SK-N-SH treated with all-trans-retinoic acid at 6 μM for 48 hours (cell line): ENCODE measurements around the gene PCSK2.

Experiments
- ATAC-seq: fragments of 200-7000 bp; cut with Tn5 transposase; 3 replicates; pipeline ENCODE4 v1.9.1; 2020; ENCODE audit warnings: mild to moderate bottlenecking, moderate library complexity
- ARNTL ChIP-seq: fragments of 450-650 bp; formaldehyde crosslinking; IDR thresholded peaks from 2 replicates; pipeline ENCODE4 v1.5.0; 2020; ENCODE audit warnings: low read depth, mild to moderate bottlenecking, moderate library complexity, borderline replicate concordance
- BACH2 ChIP-seq: fragments of 250-450 bp; sonication (Bioruptor Pico); IDR thresholded peaks from 2 replicates; pipeline ENCODE4 v1.9.0; 2021; ENCODE audit warnings: mild to moderate bottlenecking, borderline replicate concordance
- CREB5 ChIP-seq: fragments of 250-450 bp; sonication (Bioruptor Pico); IDR thresholded peaks from 2 replicates; pipeline ENCODE4 v1.5.1; 2020; ENCODE audit warnings: low read depth, mild to moderate bottlenecking, moderate library complexity
- CSRNP3 ChIP-seq: fragments of 250-450 bp; sonication (Bioruptor Pico); IDR thresholded peaks from 2 replicates; pipeline ENCODE4 v1.5.1; 2021; ENCODE audit warnings: mild to moderate bottlenecking, moderate library complexity
- ESRRG ChIP-seq: fragments of 250-450 bp; sonication (Bioruptor Pico); IDR thresholded peaks from 2 replicates; pipeline ENCODE4 v1.6.1; 2021; ENCODE audit warnings: mild to moderate bottlenecking
- ISL1 ChIP-seq: fragments of 250-450 bp; sonication (Bioruptor Pico); IDR thresholded peaks from 2 replicates; pipeline ENCODE4 v2.1.2; 2022; ENCODE audit warnings: mild to moderate bottlenecking, moderate library complexity
- OSR1 ChIP-seq: fragments of 250-450 bp; sonication (Bioruptor Pico); IDR thresholded peaks from 2 replicates; pipeline ENCODE4 v1.8.0; 2022; ENCODE audit warnings: moderate library complexity, mild to moderate bottlenecking, inconsistent platforms
- PATZ1 ChIP-seq: fragments of 250-450 bp; sonication (Bioruptor Pico); IDR thresholded peaks from 2 replicates; pipeline ENCODE4 v1.8.0; 2020; ENCODE audit warnings: mild to moderate bottlenecking, moderate library complexity, borderline replicate concordance
- PPARA ChIP-seq: fragments of 250-450 bp; sonication (Bioruptor Pico); IDR thresholded peaks from 2 replicates; pipeline ENCODE4 v1.5.0; 2020; ENCODE audit warnings: mild to moderate bottlenecking, borderline replicate concordance
- RARB ChIP-seq: fragments of 250-450 bp; sonication (Bioruptor Pico); IDR thresholded peaks from 2 replicates; pipeline ENCODE4 v1.8.0; 2021; ENCODE audit warnings: mild to moderate bottlenecking, moderate library complexity
- SNAI2 ChIP-seq: fragments of 250-450 bp; sonication (Bioruptor Pico); IDR thresholded peaks from 2 replicates; pipeline ENCODE4 v1.5.0; 2020; ENCODE audit warnings: mild to moderate bottlenecking, moderate library complexity
- TCF4 ChIP-seq: fragments of 250-450 bp; sonication (Bioruptor Pico); IDR thresholded peaks from 2 replicates; pipeline ENCODE4 v1.8.0; 2021; ENCODE audit warnings: mild to moderate bottlenecking, moderate library complexity, borderline replicate concordance
- TOX ChIP-seq: fragments of 250-450 bp; sonication (Bioruptor Pico); IDR thresholded peaks from 2 replicates; pipeline ENCODE4 v1.8.0; 2021; ENCODE audit warnings: mild to moderate bottlenecking, moderate library complexity, borderline replicate concordance
- TSHZ2 ChIP-seq: fragments of 250-450 bp; sonication (Bioruptor Pico); IDR thresholded peaks from 2 replicates; pipeline ENCODE4 v1.5.0; 2020; ENCODE audit warnings: mild to moderate bottlenecking, moderate library complexity
- ZFP30 ChIP-seq: fragments of 450-650 bp; formaldehyde crosslinking; IDR thresholded peaks from 2 replicates; pipeline ENCODE4 v1.5.0; 2022; ENCODE audit warnings: mild to moderate bottlenecking, moderate library complexity
- ZNF565 ChIP-seq: fragments of 450-650 bp; formaldehyde crosslinking; conservative IDR thresholded peaks from 2 replicates; pipeline ENCODE4 v1.5.0; 2020; ENCODE audit warnings: low read depth, mild to moderate bottlenecking, moderate library complexity
- ZNF70 ChIP-seq: fragments of 450-650 bp; formaldehyde crosslinking; IDR thresholded peaks from 2 replicates; pipeline ENCODE4 v1.5.0; 2020; ENCODE audit warnings: mild to moderate bottlenecking, moderate library complexity
- TF ChIP-seq, protein P1 (sequence below): fragments of 250-450 bp; sonication (Bioruptor Pico); IDR thresholded peaks from 2 replicates; pipeline ENCODE4 v1.8.0; 2021; ENCODE audit warnings: low read depth, mild to moderate bottlenecking, moderate library complexity, borderline replicate concordance

PCSK2 gene

DNA sequence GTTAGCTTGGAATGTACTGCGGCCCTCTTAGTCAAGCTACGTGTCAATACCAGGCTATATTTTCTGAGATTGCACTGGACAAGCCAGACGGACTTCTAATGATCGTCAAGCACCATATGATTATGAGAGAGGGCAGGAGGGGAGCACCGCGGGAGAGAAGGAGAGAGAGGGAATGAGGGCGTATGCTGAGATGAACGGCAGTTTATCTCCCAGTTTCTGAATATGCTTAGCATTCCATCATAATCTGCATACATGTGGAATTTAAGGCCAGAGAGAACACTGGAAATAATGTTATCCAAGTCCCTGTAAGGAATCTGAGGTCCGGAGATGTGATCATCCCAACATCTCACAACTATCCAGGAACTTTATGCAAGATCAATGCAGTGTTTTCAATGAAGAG, 244.1 kb downstream of the PCSK2 start:
- TF ChIP-seq TSHZ2 (no peak), ARNTL (CRISPR knock-in tag) (no peak), CREB5 (CRISPR knock-in tag) (no peak), PATZ1 (CRISPR knock-in tag) (no peak), TCF4 (no peak), RARB (CRISPR knock-in tag) (no peak), ESRRG (no peak), ZFP30 (CRISPR knock-in tag) (no peak), ISL1 (CRISPR knock-in tag) (no peak), ZNF70 (no peak), TOX (CRISPR knock-in tag) (no peak), ZNF565 (CRISPR knock-in tag) (no peak)
- ATAC-seq = no peak

- no peak for ATAC-seq
- TF ChIP-seq CREB5 (CRISPR knock-in tag) = no peak
- TF ChIP-seq OSR1 (CRISPR knock-in tag) = no peak
- TF ChIP-seq ISL1 (CRISPR knock-in tag) = no peak
- TF ChIP-seq CSRNP3 = no peak
- no peak for TF ChIP-seq ARNTL (CRISPR knock-in tag)
Observed at GRCh38 chr20:17471606-17472187, 244.9 kb downstream of the PCSK2 start.

DNA sequence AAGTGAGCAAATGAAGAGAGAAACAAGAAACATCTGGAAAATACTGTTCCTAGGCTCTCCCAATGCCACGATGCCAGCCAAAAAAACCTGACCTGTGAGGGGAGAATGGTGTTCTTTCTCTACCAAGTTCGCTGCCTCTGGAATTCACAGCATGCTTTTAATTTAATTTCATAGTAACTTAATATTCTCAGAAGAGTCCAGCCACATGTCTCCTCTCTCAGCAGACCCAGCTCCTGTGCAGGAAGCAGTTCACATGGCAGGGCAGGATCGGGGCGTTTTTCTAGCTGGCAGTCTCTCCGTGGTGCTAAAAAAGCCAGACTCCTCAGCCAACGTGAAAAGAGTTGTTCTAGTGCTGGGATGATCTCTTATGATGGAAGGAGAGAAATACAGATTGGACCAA, 246.8 kb downstream of the PCSK2 start:
- ATAC-seq = peak; percentile 87
- no peak for TF ChIP-seq RARB (CRISPR knock-in tag)
- TF ChIP-seq, protein P1, sequence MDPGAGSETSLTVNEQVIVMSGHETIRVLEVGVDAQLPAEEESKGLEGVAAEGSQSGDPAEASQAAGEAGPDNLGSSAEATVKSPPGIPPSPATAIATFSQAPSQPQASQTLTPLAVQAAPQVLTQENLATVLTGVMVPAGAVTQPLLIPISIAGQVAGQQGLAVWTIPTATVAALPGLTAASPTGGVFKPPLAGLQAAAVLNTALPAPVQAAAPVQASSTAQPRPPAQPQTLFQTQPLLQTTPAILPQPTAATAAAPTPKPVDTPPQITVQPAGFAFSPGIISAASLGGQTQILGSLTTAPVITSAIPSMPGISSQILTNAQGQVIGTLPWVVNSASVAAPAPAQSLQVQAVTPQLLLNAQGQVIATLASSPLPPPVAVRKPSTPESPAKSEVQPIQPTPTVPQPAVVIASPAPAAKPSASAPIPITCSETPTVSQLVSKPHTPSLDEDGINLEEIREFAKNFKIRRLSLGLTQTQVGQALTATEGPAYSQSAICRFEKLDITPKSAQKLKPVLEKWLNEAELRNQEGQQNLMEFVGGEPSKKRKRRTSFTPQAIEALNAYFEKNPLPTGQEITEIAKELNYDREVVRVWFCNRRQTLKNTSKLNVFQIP = no peak
- TF ChIP-seq TSHZ2 = no peak
- no peak for TF ChIP-seq PPARA
- TF ChIP-seq BACH2 (CRISPR knock-in tag) = no peak
- TF ChIP-seq ISL1 (CRISPR knock-in tag) = no peak
- TF ChIP-seq SNAI2 (CRISPR knock-in tag) = no peak
- peak; percentile 11; the same call in 1 of the 2 replicates for TF ChIP-seq TCF4
